Ovary (tissue), 3 donors: ENCODE data around the gene DDT.
"Not testable (repeated sequence)": the region's sequence is repeated elsewhere in the genome, so short reads cannot be mapped to it uniquely, and the experiment has no call there.

Source experiments
- CTCF ChIP-seq, 3 donors: fragments of 450-650 bp in 2 of 3; fragments of 200-600 bp in 1 of 3; IDR thresholded peaks; one replicate each; pipeline versions ENCODE4 v1.5.1 to v1.8.0; 2016 to 2022; ENCODE audit warnings: antibody characterized with exemption in 3 of 3, mild to moderate bottlenecking in 1 of 3
- POLR2A ChIP-seq: fragments of 450-650 bp; IDR thresholded peaks from one replicate; pipeline ENCODE4 v1.6.1; 2017; ENCODE audit warnings: antibody characterized with exemption, mild to moderate bottlenecking, moderate library complexity
- donor health status: DM: no; HTN: no; CAD: no.

GRCh38 chr22:23921586-23922201 is 52.5 kb downstream of the DDT start:
- not testable (repeated sequence) for TF ChIP-seq POLR2A; CTCF (IDR thresholded peaks at IDR 0.05)
